Stimulated activated CD4-positive, alpha-beta T cell treated with anti-CD3 and anti-CD28 coated beads, Interleukin-4, amount 100 ng/mL, for 24 hours (primary cell): Measurements from ENCODE around the gene COPE.
"Not testable (repeated sequence)": the region's sequence is repeated elsewhere in the genome, so short reads cannot be mapped to it uniquely, and the experiment has no call there.

Experiments
- DNase-seq: peaks from one replicate; pipeline ENCODE4 v3.0.0-alpha.2; 2020

COPE gene

DNA sequence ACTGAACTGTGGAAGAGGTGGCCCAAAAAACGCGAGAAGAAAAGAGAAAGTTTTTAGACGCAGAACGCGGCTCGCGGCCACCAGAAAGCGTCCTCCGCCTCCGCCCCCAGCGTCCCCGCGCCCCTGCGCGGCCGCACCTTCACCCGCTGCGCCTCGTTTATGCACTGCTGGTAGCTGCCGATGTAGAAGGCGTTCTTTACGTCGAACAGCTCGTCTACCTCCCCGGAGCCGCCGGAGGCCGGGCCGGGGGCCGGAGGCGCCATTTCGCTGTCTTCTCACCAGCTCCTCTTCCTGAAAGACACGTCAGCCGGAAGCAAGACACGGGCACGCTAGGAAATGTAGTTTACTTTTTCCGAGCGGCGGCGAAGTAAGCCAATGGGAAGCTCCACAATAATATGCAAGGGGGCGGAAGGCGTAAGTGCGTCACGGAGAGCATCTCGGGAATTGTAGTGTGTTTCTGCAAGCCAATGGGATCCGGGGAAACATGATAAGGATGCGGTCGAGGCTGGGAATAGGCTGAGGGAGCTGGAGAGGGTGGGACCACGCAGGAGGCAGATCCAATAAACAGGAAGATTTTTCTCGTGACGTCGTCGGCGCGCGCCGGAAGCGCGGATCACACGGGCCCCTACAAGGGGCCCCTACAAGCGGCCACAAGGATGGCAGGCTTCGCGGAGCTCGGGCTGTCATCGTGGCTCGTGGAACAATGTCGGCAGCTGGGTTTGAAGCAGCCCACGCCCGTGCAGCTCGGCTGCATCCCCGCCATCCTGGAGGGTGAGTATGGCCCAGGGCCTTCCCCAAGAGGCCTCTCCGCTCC, at the start of gene COPE, which contains the start of gene DDX49:
TSS of gene COPE (minus strand) at position 302 of the 814 bp plus-strand sequence. CDS start at position 263, 39 bp downstream.
TSS of gene DDX49 (plus strand) at position 630 of the 814 bp plus-strand sequence. CDS start at position 657, 27 bp downstream.
- DNase-seq, result peak; percentile 97

DNA sequence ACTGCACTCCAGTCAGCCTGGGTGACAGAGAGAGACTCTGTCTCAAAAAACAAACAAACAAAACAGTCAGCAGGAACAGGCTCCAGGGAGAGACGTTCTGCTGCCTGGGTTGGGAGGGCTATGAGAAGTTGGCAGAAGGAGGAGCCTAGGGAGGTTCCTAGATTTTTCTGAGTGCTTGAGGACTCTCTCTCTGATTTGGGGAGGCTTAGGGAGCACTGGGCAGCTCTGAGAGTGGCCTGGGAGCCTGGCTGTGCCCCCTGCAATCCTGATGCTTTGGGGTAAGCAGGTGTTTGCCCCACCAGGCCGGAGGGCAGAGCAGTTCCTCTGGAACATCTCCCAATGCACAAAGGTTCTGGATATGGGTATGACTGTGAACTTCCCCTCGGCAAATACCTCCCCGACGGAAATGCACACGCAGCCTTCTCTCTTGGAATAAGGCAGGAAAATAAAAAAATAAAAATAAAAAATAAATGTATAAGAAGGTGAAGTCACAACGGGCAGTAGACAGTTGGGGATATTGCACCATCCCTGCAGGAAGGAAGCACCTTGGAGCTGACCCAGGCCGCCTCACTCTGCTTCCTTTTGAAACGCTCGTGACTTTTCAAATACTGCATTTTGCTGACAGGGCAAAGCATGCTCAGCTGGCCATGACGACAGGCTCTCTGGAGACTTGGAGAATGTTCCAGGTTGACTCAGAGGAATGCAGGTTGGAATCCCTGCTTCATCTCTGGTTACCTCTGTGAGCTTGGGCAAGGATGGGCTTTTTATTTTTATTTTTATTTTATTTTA, 48.4 kb upstream of the COPE start:
- DNase-seq, result no peak

DNA sequence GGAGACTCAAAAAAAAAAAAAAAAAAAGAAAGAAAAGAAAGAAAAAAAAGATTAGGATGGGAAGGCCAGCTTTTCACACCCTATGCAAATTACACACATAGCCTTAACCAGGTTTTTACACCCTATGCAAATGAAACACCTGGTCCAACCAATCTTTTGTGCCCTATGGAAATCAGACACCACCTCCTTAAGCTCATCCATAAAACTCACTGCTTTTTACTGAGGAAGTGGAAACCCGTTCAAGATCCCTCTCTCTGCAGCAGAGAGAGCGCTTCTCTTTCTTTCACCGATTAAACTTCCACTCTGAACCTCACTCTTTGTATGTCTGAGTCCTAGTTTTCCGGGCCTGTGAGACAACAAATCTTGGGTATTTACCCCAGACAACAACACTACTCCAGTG, 47.1 kb upstream of the COPE start:
- DNase-seq, result no peak

DNA sequence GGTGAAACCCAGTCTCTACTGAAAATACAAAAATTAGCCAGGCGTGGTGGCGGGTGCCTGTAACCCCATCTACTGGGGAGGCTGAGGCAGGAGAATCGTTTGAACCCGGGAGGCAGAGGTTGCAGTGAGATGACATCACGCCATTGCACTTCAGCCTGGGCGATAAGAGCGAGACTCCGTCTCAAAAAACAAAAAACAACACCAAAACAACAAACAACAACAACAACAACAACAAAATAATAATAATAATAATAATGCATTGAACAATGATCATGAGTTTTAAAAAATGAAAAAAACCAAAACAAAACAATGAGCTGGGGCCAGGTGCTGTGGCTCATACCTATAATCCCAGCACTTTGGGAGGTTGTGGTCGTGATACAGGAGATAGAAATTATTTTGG, 44.9 kb upstream of the COPE start:
- DNase-seq, result no peak

DNA sequence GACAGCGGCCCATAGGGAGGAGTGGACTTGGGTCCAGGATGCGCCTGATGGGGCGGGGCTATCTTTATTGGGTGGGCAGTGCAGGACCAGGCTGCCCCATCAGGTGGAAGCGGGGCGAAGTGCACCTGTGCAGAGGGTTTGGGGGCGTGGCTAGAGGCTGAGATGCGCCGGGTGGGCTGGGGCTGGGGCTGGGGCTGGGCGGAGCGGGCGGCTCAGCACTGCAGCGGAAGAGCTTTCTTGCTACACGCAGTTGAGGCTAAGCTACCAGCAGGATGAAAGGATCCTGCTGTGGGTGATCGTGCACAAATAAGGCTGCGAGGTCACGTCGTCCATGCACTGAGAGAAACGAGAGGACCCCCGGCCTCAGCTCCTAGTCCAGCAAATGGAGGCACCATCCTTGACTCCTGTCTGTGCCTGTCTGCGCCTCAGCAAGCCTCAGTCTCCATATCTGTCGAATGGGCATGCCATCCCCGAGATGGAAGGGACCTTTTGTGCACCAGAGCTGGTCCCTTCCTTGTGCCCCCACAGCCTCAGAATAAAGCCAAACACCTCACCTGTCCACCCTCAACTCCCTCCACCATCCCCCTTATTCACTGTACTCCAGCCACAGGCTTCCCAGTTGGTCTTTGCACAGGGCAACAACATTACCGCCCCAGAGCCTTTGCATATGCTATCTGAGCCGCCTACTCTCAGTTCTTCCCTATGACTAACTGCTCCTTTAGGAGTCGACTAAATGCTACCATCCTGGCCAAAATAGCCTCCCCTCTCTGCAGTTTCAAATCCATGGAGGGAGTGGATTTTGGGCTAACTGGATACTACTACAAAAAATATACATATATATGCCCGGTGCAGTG, 42.8 kb upstream of the COPE start:
- DNase-seq, result no peak

DNA sequence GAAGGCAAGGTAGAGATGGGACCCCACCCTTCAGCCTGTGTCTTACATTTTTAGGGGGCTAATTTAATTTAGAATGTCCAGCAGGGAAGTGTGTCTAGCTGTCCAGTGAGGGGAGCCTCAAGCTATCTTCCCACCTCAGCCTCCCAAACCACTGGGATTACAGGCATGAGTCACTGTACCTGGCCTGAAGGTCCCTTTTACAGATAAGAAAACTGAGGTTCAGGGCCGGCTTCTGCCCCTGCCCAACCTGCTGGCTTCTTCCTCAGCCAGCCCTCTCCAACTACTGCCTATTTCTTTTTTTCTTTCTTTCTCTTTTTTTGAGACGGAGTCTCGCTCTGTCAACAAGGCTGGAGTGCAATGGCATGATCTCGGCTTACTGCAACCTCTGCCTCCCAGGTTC, 41.2 kb upstream of the COPE start:
- no peak for DNase-seq

DNA sequence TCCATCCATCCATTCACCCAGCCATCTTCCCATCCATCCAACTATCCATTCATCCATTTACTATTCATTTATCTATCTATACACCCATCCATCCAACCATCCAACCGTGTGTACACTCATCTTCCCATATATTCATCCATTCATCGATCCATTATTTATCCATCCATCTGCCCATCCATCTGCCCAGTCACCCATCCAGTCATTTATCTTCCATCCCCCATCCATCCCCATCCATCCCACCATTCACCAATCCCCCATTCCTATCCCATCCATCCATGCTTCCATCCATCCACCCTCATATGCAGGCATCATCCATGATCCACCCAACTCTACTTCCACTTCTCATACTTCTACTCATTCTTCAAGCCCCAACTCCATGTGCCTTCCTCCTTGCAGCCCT, 35.9 kb upstream of the COPE start:
- no peak for DNase-seq

DNA sequence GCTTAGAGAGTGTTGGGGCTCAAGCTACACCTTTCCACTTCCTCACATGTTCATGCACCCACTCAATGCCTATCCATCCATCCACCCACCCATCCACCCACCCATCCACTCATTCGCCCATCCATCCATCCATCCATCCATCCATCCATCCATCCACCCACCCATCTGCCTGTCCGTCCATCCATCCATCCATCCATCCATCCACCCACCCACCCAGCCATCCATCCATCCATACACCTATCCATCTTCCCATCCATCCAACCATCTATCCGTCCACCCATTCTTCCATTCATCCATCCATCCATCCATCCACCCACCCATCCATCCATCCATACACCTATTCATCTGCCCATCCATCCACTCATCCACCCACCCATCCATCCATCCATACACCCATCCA, 34.9 kb upstream of the COPE start:
- DNase-seq, result no peak

DNA sequence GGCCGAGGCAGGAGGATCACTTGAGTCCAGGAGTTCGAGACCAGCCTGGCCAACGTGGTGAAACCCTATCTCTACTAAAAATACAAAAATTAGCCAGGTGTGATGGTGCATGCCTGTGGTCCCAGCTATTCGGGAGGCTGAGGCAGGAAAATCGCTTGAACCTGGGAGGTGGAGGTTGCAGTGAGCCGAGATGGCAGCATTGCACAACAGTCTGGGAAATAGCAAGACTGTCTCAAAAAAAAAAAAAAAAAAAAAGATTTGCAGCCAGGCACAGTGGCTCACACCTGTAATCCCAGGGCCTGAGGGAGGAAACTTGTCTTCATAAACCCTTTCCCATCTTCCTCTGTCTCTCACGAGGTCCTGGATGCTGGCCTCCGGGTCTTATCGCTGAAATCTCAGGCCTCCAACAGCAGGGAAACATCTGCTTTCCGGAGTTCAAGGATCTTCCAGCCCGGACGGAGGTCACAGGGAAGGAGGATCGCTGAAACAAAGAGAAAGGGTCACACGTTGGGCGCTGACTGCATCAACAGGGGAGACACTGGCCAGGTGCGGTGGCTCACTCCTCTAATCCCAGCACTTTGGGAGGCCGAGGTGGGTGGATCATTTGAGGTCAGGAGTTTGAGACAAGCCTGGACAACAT, 33.3 kb upstream of the COPE start:
- not testable (repeated sequence) for DNase-seq

DNA sequence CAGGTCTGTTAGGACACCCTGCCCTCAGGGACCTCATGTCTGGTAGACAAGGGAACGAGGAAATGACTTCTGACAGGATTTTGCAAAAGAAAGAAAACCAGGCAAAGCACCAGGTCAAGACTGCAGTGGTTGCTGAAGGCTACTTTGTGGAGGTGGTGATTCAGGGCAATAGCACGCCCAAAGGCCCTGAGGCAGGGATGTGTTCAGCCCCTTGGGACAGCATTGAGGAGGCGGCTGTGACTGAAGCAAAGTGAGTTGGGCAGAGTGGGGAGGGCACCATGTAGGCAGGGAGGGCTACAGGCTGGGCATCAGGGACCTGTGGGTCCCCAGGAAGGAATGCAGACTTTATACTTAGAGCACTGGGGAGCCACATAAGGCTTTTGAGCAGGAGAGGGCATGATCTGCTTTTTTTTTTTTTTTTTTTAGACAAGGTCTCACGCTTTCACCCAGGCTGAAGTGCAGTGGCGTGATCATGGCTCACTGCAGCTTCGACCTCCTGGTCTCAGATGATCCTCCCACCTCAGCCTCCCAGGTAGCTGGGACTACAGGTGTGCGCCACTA, 32.6 kb upstream of the COPE start:
- DNase-seq, result no peak

DNA sequence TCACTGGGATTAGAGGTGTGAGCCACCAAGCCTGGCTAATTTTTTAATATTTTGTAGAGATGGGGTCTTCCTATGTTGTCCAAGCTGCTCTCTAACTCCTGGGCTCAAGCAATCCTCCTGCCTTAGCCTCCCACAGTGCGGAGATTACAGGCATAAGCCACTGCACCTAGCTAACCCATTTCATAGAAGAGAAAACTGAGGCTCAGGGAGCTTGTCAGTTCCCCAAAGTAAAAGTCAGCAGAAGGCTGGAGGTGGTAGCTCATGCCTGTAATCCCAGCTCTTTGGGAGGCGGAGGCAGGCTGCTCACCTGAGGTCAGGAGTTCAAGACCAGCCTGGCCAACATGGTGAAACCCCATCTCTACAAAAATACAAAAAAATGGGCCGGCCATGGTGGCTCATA, 30.7 kb upstream of the COPE start:
- no peak for DNase-seq

DNA sequence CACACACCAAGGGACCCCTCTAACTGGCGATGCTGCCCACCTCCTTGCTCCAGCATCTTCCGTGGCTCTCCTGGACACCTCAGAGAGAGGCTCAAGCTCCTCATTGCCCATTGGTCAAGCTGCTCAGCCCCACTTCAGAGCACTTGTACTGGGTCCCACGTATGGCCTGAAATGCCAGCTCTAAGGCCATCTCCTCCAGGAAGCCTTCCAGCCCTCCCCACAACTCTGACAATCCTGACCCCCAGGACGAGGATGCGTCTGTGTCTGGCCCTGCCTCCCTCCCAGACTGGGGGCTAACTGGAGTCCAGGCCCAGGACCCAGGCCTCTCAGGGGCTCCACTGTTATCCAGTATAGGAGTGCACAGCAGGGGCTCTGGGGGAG, 29.8 kb upstream of the COPE start:
- DNase-seq, result no peak

DNA sequence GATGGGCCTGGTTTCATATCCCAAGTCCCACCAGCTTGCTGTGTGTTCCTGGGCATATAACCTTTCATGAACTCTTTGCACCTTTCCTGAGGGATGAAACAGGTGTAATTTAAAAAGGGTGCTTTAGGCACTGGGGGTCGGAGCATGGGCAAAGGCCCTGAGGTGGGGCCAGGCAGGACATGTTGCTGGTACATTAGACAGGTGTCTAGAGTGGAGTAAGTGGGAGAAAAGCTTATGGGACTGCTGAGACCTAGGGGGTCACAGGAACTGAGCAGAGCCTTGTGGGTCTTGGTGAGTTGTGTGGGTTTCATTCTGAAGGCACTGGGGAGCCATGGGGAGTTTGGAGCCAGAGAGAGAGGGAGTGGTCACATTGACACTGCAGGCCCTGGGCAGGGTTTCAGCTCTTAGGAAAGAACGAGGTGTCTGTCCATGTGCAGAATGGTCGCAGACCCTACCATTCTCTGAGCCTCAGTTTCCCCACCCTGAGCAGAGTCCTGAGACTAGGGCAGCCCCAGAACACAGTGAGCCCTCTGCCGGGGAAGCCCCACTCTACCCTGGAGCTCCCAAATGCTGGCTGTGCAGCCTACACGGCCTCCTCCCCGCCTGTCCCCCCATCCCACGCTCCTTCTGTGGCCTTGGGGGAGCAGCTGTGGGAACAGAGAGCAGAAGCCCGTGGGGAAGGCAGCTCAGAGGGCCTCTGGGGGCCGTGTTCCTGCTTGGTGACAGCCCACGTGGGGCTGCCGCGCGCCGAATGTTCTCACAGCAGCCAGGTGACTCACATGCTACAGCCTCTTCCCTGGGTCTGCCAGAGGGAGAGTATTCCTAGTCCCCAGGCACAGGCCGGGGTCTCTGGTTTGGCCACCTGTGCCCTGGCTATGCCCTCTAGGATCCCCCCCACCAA, 29.1 kb upstream of the COPE start:
- DNase-seq, result no peak

DNA sequence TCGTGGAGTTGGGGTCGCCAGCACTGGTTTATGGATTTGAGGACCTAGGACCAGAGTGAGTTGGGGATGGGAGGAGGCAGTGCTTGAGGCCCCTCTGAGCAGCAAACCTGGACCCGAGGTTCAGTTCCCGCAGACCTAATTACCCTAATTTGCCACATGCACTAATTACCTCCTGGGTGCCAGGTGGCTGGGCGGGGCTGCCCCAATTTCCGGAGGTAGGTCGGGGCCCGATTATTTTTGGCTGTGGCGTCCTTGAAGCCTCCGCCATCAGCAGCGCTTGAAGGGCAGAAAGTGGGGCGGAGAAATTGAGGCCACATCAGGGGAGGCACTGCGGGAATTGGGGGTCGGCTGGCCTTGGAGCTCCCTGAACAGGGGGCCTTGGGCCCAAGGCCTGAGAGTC, 27.7 kb upstream of the COPE start:
- DNase-seq, result no peak

DNA sequence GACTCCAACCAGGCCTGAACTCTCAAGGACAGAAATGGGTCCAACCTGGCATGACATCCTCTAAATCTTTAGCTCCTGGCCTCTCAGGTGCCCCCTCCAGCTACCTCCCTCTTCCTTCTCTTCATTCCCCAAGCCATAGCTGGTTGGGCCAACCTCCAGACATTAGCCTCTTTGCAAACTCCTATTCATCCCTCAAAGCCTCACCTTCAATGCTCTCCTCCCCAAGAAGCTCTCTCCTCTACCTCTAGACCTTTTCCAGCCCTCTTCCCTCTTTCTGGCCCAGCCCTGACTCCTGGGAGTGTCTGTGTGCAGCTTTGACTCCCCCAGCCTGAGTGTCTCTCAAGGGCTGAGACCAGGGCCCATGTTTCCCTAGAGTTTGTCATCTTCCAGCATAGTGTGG, 27.1 kb upstream of the COPE start:
- no peak for DNase-seq

DNA sequence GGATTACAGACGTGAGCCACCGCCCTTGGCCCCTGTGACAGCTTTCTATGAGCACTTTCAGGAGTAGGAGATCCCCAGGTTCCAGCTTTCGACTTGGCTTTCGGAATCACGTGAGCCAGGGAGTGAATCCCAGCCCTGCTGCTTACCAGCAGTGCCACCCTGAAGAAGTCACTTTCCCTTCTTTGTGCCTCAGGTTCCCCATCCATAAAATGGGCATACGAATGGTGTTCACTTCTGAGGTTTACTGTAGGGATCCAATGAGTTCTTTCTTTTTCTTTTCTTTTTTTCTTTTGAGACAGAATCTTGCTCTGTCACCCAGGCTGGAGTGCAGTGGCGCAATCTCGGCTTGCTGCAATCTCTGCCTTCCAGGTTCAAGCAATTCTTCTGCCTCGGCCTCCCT, 26.1 kb upstream of the COPE start:
- no peak for DNase-seq

DNA sequence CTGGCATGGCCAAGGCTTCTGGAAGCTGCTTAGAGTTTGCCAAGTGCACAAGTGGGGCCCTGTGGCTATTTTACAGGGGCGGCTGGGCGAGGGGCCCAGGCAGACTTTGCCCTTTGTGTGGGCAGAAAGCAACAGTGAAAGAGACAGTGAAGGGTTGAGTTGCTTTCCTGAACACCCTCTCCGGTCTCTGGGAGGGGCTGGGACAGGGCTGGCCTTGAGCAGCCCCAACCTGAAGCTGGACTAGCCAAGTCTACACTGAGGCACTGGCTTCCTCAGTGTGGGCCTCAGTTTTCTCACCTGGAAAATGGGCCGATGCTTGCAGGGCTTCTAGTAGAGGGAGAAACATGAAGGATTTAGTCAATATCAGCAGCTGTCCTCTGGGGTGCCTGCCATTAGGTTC, 24.3 kb upstream of the COPE start:
- no peak for DNase-seq

DNA sequence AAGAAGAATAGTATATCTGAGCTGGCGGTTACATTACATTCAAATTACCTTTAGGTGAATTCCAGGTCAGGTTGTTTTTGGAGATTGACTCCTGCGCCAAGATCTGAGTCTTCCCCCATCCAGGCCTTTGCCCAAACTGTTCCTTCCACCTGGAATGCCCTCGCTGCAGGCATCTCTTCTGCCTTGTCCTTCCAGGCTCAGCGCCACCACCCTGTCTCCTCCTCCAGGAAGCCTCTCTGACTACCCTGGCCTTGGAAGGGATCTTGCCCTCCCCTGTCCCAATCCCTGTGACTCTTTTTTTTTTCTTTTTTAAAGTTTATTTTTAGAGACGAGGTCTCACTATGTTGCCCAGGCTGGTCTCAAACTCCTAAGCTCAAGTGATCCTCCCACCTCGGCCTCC, 23.5 kb upstream of the COPE start:
- DNase-seq, result no peak

DNA sequence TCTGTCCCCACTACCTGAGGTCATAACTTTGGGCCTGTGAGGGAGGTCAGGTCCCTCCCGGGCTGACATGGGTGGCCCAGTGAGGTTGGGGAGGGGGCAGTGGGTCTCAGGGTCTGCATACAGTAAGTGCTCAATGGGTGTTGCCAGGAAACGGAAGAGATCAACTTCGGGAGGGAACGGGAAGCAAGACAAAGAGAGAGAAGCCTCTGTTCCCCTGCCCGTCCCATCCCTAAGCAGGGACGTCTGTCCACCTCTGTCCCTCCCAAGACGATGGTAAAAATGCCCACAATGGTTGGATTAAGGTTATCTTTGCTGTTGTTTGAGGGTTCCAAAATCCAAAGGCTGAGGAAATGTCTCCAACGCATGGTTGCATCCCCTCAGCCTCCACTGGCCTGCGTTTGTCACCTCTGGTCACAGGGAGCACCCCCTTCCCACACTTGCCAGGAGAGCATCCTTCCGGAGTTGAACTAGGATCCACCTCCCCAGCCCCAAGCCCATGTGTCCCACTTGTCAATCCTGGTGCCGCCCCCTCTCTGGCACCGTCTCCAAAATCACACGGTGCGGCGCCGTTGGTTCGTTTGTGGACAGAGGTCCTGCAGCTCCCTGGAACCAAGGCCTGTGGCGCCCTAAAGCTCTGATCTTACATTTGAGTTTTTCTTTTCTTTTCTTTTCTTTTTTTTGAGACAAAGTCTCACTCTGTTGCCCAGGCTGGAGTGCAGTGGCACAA, 22.6 kb upstream of the COPE start:
- DNase-seq, result no peak

DNA sequence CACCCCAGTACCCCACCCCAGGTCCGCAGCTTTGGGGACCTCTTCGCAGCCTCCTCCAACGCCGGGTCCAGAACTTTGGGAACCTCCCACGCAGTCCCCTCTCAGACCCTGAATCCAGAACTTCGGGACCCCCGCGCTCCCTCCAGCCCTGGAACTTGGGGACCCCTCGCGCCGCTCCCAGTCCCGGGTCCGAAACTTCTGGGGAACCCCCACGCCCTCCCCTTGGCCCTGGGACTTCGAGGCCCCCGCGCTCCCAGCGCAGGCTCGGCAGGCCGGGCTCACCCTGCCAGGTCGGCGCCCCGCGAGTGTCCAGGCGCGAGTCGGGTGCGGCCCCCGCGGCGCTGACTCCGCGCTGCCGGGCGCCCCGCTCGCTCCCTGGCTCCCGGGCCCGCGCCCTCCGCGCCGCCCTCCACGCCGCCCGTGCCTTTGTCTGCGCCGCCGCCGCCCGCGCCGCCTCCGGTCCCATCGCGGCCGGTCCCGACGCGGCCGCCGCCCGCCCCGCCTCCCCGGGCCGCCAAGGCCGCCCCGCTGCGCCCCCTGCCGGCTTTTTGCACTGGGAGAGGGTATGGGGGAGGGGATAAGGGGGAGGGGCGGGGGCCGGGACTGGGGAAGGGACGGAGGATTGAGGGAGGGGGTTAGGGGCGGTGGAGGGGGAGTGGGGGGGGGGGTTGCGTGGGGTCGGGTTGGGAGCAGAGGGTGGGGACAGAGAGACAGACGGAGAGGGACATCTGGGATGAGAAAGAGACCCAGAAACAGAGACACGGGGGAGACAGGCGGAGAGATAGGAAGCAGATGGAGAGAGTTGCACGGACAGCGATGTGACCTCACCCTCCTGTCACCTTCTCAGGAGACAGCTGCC, 21.8 kb upstream of the COPE start, which contains the start of gene HOMER3:
TSS of gene HOMER3 (minus strand) at position 449 of the 859 bp plus-strand sequence. CDS start 2,235 bp downstream, outside the sequence.
- peak; percentile 77 for DNase-seq
